GM18511 (cell line): ENCODE measurements around the gene ROPN1.
"Not testable (repeated sequence)": the region's sequence is repeated elsewhere in the genome, so short reads cannot be mapped to it uniquely, and the experiment has no call there.

ENCODE experiments used
- ATAC-seq: cut with Tn5 transposase; IDR thresholded peaks from one replicate; pipeline ENCODE4 v1.9.1; 2021; ENCODE audit warnings: mild to moderate bottlenecking, moderate library complexity; ENCODE audit not compliant: unreplicated experiment

Gene ROPN1

DNA sequence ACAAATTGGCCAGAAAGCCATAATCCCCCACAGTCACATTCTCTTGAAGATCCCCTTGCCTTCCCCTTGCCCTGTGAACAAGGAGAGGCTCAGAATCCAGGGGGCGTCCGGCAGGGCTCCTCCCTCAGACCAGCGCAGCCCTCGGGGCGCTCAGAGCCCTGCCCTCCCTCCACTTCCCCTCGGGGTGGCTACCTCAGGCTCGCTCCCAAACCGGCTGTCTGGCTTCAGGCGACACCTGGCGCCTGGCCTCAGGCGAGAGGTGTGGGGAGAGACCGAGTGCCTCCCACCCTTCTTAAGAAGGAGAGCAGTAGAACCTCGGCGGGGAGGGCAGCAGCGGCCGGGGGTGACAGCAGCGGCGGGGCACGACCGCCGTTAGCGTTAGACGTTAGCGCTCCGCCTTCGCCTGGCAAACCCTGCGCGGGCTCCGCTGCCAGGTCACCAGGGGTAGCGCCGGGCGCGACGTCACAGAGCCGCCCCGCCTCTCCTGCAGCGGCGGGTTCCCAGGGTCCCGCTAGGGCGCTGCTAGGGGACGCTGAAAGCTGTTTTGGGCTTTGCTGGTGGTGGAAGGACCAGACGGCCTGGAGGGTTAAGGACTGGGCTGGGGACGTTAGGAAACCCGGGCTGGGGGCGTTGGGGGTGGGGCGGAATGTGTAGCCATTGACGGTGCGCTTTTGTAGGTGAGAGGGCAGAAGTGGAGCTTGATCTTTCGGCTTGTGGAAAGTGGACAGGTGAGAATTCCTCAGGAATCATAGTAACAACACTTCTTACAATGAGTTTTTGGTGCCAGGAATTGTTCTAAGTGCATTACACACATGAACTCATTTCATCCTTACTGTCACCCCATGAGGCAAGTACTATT lies at the start of gene ROPN1:
Gene ROPN1 (minus strand): TSS at position 395 of the 859 bp plus-strand sequence. CDS start 11,643 bp downstream, outside the sequence.
- not testable (repeated sequence) for ATAC-seq

DNA sequence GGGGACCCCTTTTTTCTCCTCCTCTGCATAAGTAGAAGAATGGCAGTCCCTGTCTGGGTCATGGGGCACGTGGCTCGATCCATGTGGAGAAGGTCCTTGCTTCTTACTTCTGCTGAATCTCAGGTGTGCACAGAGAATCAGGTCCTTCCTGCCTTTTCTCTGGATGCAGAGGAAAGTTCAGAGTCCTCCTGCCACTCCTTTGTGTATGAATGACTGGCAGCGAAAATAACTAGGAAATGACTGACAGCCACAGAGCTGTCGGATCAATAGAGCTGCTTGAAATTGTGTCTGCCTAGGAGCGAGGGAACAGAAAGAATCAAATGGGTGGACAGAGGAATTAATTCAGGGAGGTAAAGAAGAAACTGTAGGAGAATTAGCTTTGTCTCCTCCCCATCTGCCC lies 49.6 kb upstream of the ROPN1 start:
- no peak for ATAC-seq

DNA sequence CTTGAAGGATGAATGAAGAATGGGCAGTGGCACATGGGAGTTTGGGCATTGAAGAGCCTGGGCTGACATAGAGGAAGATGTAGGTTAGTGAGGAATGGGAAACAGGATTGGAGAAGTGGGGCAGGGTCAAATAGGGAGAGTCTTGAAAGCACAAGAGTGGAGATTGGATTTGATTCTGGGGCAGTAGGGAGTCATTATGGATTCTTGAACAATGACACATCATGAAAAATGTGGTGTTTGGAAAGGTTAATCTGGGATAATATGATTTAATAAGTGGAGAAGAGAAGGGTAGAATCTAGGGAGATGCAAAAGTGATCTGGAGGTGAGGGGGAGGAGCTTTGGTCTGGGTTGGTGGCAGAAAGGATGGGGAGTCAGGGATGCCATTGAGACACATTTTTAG lies 45.4 kb upstream of the ROPN1 start:
- no peak for ATAC-seq

DNA sequence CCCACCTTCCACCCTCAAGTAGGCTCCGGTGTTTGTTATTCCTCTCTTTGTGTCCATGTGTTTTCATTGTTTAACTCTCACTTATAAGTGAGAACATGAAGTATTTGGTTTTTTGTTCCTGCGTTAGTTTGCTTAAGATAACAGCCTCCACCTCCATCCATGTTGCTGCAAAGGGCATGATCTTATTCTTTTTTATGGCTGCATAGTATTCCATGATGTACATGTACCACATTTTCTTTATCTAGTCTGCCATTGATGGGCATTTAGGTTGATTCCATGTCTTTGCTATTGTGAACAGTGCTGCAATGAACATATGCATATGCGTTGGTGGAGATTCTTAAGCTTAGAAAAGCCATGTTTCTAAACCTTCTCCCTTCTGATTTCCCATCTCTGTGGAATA lies 44.3 kb upstream of the ROPN1 start:
- not testable (repeated sequence) for ATAC-seq

DNA sequence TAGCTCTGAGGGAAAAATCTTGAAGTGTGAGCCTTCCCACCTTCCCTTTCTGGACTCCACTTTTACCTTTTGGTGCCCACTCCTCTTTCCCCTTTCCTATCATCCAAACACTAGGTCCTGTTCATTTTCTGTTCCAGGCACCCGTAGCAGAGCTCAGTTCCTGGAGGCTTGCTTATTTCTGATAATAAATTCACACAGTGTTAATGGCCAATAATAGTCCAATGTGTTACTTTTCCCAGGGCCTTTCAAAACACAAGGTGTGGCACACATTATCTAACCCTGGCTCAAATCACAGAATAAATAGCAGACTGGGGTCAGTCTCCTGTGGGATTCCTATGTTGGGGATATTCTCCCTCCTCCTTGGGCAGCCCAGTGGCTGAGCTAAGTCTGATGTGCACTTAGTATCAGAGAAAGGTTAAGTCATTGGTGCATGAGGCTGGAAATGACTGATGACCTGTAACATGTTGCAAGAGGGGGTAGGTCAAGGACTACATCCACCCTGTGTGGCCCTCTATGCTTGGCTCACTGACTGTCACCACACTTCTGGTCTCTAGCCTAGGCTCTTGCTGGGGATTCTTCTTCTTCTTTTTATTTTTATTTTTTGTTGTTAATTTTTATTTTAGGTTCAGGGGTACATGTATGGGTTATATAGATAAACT lies 43.7 kb upstream of the ROPN1 start:
- ATAC-seq = no peak

DNA sequence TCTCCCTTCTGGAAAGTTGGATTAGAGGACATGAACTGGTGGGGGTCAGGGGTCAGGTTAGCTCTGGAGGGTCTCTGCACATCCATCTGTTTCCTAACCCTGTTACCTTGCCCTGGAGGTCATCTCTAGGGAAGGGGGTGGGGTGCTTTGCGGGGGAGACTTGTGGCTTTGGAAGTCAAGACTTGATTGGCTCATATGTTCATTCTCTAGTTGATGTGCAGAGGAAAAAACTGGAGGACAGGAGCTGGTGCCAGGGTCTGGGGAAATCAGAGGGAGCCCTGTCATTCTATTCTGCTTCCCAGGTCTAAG lies 42.9 kb upstream of the ROPN1 start:
- no peak for ATAC-seq

DNA sequence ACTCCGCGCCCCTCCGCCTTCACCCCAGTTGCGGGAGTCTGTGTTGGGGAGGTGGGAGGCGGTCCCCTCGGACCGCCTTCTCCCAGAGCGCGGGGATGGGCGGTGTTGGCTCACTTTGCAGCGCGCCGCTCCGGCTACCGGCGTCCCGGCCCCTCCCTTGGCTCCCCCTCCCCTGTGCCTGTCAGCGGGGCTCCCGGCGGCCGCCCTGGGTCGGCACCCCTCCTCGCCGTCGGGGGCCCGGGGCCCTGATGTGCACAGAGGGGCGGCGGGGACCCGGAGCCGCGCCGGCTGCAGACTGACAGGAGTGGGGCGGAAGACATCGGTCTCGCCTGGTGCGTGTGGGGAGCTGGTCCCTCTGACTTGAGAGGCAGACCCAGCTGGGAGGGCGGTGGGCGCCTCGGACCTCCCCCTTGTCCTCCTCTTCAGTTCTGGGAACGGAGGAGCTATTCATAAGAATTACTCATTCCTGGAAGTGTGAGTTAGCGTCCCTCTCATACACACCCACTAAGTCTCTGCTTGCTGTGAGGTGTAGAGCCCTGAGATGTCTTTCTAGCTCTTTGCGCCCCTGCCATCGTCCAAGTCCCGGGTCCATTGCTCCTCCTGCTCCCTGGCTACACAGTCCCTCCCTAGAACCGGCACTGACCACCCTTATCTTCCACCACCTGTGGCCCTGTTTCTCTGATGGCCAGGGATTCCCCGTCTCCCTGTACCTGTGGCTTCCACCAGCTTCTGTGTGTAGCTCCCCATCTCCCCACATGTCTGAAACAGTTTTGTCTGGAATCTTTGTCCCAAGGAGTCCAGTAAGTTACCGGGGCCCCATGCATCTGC lies 42.3 kb upstream of the ROPN1 start:
- no peak for ATAC-seq

DNA sequence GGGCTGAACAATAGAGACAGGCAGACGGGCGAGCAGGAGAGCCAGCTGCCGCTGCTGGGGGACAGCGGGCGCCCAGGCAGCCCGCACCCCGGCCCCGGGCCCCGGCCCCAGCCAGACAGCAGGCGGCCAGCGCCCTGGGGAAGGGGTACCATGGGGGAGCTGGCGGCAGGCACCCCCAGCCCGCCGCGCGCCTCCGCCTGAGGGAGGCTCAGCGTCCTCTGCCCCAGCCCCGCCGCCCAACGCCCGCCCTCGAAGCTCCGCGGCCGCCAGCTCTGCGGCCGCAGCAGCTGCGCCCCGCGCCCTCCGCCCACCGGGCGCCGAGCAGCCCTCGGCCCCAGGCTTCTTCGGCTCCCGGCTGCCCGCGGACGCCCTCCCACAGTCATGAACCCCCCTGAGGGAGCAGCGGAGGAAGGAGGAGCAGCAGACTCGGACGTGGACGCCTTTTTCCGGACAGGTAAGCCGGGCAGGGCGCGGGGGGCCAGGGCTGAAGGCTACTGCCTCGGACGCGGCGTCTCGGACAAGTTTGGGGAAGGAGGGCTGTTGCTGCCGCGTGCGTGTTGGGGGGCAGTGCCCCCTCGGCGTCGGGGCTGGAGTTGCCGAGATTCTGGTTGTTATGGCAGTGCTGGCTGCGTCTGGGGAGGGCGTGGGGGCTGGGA lies 41.6 kb upstream of the ROPN1 start, which contains the start of gene KALRN:
Gene KALRN (plus strand): TSS at position 10 of the 656 bp plus-strand sequence.
- ATAC-seq = peak; percentile 36

DNA sequence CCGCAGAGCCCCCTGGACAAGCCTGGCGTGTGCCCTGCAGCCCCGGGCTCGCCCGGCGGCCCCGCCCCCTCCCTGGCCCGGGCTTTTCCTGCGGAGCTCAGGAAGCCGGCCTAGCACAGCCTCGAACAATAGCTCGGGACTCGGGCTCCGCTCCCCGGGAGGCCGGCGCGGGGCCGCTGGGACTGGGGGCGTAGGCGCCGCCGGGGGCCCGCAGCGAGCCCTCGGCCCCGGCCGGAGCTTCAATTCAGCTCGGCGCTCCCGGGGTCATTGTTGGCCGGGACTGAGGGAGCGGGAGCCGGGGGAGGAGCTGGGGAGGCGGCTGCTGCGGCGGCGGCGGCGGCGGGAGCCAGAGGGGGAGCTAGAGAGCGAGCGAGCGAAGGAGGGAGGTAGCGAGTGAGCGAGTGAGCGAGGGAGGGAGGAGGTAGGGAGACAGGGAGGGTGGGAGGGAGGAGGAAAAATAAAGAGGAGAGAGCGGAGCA lies 41.0 kb upstream of the ROPN1 start:
- ATAC-seq = peak; percentile 93

DNA sequence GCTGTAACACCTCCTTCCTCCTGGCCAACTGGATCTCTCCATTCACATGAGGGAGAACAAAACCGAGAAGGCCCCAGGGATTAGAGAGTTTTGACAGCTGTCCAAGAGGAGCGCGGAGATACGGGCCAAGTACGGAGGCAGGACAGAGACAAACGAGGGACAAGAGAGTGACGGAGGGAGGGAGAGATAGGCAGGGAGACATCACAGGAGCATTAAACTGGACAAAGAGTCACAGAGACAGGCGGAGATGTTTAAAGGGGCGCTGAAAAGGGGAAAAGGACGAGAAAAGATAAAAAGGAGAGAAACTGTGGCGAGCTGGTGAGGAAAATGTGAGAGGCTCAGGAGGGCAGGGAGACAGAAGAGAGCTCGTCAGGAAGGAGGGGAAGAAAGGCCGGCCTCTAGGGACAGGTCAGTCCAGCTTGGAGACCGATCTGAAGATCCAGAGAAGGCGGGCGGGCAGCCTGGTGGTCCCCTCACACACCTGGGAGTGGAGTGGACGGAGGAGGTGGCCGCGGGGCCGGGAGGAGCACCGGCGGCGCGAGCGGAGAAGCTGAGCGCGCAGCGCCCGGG lies 40.5 kb upstream of the ROPN1 start:
- no peak for ATAC-seq

DNA sequence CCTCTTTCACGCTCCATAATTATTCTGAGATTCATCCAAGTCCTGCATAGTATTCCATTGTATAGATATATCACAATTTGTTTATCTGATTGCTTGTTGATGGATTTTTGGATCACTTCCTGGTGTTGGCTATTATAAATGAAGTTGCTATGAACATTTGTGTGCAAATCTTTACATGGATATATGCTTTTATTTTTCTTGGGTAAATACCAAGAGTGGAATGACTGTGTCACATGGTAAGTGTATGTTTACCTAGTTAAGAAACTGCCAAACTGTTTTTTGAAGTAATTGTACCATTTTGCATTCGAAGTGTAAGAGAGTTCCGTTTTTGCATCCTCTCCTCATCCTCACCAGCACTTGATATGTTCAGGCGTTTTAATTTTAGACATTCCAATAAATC lies 34.6 kb upstream of the ROPN1 start:
- ATAC-seq = no peak

DNA sequence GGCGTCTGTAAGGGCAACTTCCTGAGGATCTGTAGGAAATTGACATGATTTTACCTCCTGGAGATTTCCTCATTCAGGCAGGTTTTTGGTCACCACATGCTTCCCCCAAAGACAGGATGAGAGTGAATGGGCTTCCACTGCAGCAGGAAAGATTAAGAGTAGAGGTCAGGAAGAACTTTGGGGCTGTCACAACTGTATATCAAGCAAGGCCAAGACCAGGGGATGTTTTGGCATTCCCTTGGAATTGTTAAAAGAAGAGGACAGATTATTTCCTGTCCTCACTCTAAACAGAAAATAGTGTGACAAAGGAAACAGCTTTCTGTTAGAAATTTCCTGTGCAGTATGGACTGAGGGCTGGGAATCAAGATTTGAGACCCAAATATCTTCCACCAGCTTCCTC lies 31.6 kb upstream of the ROPN1 start:
- ATAC-seq = not testable (repeated sequence)

DNA sequence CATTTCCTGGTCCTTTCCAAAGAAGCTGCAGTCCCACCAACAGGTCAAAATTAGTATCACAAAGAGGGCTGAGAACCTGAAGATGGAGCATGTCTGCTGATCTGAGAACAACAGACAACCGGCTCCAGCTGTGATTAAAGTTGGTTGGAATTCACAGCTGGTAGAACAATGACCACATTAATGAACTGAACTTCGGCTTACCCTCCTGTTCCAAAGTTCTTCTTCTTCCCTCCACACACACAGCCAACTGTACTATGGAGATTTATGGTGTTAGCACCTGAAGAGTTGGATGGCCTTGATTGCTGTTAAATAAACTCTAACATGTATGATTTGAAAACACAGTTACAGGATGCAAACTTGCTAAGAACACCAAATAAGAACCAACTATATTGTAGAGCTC lies 27.4 kb upstream of the ROPN1 start:
- ATAC-seq = no peak

DNA sequence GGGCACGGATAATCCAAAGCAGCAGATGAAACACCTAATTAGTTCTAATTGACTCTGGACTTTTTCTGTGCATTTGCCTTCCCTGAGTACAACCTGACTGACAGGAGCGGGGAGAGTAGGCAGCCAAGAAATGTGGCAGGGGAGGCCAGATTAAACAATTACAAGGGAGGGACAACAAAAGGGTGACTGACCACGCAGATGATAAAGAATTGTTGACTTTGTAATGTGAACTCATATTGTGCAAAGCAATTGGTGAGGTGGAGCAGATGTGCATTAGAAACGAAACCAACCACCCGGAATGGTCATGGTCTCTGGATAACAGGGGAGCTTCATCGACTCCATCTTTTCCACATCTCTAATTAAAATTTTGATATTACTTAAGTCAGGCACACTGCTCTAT lies 25.6 kb upstream of the ROPN1 start:
- ATAC-seq = not testable (repeated sequence)

DNA sequence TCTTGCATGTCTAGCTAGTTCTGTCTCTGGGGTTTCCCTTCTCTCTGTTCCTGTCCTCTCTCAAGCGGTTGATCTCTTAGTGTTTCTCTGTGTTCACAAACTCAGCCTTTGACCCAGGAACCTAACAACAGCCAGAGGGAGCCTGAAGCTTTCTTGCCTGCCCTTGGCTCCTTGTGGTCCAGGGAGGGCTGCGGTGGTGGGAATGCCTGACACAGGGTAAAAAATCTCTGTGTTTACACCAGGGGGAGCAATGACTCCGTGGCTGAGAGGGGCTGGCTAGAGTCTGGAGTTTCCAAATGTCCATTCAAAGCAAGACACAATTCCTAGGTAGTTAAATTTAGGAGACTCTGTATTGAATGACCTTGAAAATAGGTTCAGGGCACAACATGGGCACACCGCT lies 24.6 kb upstream of the ROPN1 start:
- ATAC-seq = not testable (repeated sequence)

DNA sequence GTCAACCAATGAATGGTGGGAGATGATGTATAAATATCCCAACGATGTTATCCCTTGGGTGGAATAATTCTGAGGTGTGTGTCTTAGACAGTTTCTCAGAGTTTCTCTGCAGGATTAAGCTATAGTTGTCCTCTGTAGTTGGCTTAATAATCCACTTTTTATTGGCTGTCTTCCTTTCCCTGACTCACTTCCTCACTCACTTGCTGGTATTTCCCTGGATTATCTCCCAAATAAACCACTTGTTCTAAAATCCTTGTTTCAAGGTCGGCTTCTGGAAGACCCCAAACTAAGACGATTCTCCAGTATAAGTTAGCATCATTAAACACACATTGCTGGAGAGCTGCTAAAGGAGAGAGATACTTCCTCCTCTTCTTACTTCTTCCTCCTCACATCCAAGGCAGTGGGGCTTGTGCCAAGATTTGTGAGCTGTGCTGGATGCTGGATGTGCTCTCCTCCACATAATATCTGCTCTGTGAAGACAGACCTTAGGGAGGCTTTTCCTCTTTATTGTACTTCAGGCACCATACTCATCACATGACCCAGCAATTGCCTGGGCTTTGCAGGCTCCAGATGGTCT lies 22.5 kb upstream of the ROPN1 start:
- ATAC-seq = no peak

DNA sequence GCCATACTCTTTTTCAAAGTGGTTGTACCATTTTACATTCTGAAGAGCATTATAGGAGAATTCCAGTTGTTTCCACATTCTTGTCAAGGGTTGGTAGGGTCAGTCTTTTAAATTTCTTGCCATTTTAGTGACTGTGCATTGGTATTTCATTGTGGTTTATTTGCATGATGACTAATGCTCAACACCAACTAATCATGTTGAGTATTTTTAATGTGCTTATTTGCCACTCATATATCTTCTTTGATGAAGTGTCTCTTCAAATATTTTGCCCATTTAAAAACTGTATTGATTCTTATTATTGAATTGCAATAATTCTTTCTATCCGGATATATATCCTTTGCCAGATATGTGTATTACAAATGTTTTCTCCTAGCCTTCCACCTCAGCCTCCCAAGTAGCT lies 16.4 kb upstream of the ROPN1 start:
- ATAC-seq = not testable (repeated sequence)

DNA sequence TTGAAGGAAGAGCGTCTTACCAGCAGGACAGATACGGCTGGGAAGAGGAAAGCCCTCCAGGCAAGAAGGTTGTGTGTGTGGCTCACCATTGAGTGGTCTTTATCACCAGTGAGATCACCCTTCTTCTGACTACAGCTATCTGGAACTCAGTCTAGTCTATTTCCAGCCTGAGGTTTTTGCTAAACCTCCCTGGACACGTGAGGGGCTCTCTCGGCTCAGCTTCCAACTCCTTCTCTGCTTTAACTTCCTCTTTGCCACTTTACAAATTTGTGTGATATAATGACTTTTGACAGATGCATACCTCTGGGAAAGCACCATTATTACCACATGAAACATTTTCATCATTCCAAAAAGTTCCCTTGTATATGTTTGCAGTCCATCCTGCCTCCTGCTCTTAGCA lies 15.3 kb upstream of the ROPN1 start:
- ATAC-seq = no peak

DNA sequence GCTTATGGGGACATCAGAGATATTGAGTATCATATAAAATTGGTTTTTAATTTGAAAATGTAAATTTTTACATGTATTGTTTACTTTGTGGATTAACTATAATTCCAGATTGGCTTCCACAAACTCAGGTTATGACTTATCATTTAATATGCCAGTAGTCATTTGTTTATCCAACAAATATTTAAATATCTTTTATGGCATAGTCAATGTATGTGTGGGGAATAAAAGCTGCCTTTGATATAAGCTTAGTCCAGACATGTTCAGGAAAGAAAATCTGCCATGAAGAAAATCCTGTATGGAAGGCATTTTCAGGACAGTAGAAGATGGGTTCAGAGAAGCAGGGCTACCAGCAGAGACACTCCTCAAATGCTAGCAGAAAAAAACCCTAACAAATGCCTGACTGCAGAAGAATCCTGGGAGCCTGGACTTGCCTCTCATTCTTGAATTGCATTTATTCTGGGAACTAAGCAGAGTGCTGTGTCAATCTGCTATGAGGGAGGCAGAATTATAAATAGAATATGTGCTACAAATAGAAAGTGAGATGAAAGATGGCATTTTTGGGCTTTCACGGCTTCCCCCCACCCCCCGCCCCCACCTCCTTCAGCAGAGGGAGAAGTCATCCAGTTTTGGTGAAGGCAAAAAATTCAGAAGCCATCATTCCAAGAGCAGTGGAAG lies 10.6 kb upstream of the ROPN1 start:
- not testable (repeated sequence) for ATAC-seq

DNA sequence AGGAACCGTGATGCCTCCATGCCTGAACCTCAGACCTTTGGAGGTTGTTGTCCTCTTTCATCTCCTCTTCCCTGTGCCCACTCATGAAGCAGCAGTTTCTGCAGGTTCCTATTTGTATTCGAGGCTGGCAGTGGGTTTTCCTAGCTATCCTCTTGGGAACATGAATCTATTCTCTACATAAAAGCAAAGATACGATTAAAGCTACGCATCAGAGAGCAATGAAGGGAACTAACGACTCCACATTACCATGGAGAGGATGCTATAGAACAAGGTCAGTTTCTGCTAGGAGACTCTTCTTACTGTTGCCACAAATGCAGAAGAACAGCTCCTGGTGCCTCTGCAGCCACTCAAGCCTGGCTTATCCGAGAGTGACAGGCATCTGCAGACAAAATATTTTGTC lies 9.4 kb upstream of the ROPN1 start:
- ATAC-seq = not testable (repeated sequence)
